H1 (cell line): ENCODE data around the gene DIPK1A. TPM values are rescaled to one million over a fixed set of nuclear protein-coding genes. Genes with fewer than 3 reads are reported as not detected.

Source experiments
- ASH2L ChIP-seq: fragments of 200-600, 300-600 bp; sonication (generic); IDR thresholded peaks from one replicate; pipeline ENCODE4 v1.7.1; 2017; ENCODE audit warnings: low read length
- BACH1 ChIP-seq: IDR thresholded peaks from 2 replicates; pipeline ENCODE4 v1.6.1; 2012; ENCODE audit warnings: low read length, improper control_type of control experiment
- BCL11A ChIP-seq, 2 experiments: IDR thresholded peaks; one replicate each; pipeline ENCODE4 v1.6.1; 2011; ENCODE audit warnings: low read depth in 2 of 2, low read length in 2 of 2, mild to moderate bottlenecking in 2 of 2
- CHD1 ChIP-seq: IDR thresholded peaks from 2 replicates; pipeline ENCODE4 v1.6.1; 2012; ENCODE audit warnings: low read depth, low read length, improper control_type of control experiment
- CTBP2 ChIP-seq: IDR thresholded peaks from 2 replicates; pipeline ENCODE4 v1.7.0; 2011; ENCODE audit warnings: borderline replicate concordance, mild to moderate bottlenecking, moderate library complexity, mixed read lengths, low read length; ENCODE audit not compliant: insufficient read depth, insufficient read length
- GABPA ChIP-seq: IDR thresholded peaks from 2 replicates; pipeline ENCODE4 v1.6.1; 2011; ENCODE audit warnings: mild to moderate bottlenecking, low read length, moderate library complexity, borderline replicate concordance; ENCODE audit not compliant: insufficient read depth
- HDAC6 ChIP-seq: IDR thresholded peaks from one replicate; pipeline ENCODE4 v1.7.1; 2012; ENCODE audit warnings: low read depth, mild to moderate bottlenecking, inconsistent platforms, low read length, moderate library complexity
- NANOG ChIP-seq: IDR thresholded peaks from 2 replicates; pipeline ENCODE4 v1.6.1; 2011; ENCODE audit warnings: low read length, low read depth, mild to moderate bottlenecking, inconsistent platforms; ENCODE audit not compliant: insufficient read depth, poor library complexity, severe bottlenecking
- USF2 ChIP-seq: IDR thresholded peaks from 2 replicates; pipeline ENCODE4 v1.6.1; 2011; ENCODE audit warnings: low read length, improper control_type of control experiment
- polyA plus RNA-seq, 7 experiments: library from polyadenylated mRNA; depleted of rRNA in 3 of 7; stranded (reverse) in 5 of 7; unstranded in 2 of 7; fragments of >200 nt in 5 of 7; fragments of 200-250 nt in 2 of 7; gene quantifications; 1 replicate in 5 of 7; 2 replicates in 1 of 7; 4 replicates in 1 of 7; pipeline versions ENCODE4 v1.2.1 to v1.2.3, GENCODE V29; 2011 to 2013; ENCODE audit warnings: missing spikeins in 2 of 7, mixed read lengths in 2 of 7
- total RNA-seq: library from RNA; stranded (reverse); fragmentation: NEBNext Ultra II Directional; extraction: Animal tissue kit (Norgen Biotek cat#: 25700); gene quantifications from 2 replicates; pipeline ENCODE4 v1.2.1, GENCODE V29; 2021

DIPK1A gene
- total and polyA plus RNA-seq, 2 of the 8 experiments (the other 6 are each of a cell fraction or from before 2014, with no cell fraction given), result 2.5 to 5.0 TPM

- TF ChIP-seq NANOG (no peak), BACH1 (no peak), CTBP2 (no peak), BCL11A (IDR thresholded peaks at IDR 0.05; ENCODE audit: low read depth in 2 of 2, low read length in 2 of 2) (no peak), USF2 (no peak), CHD1 (no peak), HDAC6 (no peak), GABPA (no peak), ASH2L (no peak)
Observed at GRCh38 chr1:92957030-92957734, 4.1 kb downstream of the DIPK1A start (continued).
